Measurements from ENCODE around the gene GALNT17.

Gene GALNT17

DNA sequence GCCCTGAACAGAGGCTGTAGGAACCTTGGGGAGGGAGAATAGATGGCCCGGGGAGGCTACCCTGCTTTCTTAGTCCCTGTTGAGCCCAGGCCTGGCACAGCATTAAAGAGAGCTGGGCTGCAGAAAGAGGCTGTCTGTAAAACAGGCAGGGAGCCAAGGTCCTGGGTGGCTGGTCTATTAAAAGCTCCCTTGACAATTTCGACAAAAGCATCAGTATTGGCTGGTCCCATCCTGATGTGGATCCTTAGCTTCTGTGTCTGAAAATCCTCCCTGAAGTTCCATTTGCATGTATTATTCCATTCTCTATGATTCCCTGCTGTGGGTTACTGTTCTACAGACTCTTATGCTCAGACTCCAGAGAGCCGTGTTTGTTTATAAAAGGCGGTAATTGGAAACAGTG lies 158.5 kb downstream of the GALNT17 start:
- DNase-seq: no peak

DNA sequence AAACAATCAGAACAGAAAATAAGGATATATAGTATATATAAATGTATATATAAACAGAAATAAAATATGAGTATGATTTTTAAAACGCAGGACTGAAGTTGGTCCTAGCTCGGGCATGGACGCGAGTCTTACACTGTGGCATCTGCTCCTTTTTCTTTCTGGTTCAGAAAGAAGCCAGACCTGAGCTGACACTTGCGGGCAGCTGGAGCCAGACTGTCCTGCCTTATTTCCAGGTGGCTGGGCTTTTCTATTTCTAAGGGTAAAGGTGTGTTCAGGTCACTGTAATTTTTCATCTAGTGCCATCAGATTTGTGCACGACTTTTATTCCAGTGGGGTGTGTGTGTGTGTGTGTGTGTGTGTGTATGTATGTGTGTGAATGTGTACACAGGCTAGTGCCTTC lies 166.4 kb downstream of the GALNT17 start:
- no peak for DNase-seq

DNA sequence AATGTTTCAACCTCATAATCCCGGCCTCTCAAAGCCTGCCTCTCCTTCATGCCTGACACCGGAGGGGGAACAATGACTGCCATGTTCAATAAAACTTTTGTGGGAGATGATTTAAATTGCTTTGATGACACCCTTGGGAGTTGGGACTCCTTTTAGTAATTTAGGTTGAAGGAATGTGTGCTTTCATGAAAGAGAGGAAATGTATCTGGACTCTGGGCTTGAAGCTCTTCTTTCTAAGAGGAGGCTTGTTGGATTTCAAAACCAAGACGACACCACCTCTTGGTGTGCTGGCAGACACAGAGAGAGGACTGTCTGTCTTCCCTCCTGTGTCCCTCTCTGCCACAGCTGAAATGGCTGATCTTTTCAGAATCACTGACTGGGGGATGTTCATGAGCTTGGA lies 168.1 kb downstream of the GALNT17 start:
- no peak for DNase-seq

DNA sequence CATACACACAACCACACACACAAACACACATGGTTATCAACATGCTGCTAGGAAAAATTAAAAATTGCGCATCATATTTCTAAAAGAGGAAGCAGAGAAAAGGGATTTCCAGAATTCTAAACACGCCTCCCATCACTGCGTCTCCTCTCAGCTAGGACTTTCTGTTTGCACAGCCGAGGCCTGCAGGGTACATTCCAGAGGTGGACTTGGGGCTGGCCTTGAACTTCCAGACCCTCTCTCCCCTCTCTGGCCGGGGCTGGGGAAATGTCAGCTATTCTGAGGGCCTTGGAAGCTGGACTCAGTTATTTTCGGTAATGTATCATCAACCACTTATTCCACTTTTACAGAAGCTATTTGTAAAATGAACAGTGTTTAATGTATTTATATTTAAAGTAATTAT lies 168.7 kb downstream of the GALNT17 start:
- DNase-seq: no peak

DNA sequence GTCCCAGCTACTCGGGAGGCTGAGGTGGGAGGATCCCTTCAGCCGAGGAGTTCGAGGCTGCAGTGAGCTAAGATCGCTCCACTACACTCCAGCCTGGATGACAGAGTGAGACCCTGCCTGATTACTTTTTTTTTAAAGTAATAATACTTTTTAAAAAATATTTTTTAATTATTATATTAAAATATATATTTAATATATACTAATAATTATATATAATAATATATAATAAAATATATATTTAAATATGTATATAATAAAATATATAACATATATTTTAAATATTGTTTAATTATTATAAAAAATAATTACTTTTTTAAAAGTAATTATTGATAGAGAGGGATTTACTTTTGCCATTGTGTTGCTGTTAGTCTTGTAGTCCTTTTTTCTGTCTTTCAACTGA lies 169.2 kb downstream of the GALNT17 start:
- DNase-seq: no peak

DNA sequence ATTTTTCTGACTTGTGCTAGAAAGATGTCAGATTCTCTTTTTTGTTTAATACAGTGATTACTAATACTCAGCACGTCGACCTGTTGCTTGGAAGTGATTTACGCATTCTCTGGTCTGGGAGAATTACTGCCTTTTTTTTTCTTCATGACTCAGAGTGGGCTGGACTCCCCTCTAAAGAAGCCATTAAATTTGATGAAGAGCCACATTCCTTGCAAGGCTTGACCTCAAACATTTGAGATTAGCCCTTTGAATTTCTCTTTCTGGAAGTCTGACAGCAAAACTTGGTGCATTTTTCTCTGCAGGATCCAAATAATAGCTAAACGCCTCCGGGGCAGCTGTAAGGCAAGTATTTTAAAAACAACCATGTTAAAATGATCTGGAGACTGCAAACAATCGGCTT lies 171.6 kb downstream of the GALNT17 start:
- no peak for DNase-seq

DNA sequence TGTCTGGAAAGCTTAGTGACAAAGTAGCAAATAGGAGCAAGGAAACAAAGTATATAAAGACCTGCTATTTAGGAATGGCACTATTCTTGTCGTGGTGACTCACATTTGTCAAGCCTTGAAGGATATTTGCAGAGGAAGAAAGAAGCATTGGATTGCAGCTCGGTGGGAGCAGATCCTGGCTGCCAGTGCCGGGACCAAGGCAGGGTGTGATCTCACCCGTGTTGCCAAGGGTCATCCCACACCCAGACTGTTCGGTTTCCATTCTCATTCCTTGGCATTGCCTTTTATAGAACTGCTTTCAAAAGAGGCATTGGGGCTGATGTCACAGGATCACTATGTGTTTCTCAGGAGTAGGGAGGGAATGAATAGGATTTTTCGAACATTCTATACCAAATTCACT lies 176.2 kb downstream of the GALNT17 start:
- DNase-seq: no peak

DNA sequence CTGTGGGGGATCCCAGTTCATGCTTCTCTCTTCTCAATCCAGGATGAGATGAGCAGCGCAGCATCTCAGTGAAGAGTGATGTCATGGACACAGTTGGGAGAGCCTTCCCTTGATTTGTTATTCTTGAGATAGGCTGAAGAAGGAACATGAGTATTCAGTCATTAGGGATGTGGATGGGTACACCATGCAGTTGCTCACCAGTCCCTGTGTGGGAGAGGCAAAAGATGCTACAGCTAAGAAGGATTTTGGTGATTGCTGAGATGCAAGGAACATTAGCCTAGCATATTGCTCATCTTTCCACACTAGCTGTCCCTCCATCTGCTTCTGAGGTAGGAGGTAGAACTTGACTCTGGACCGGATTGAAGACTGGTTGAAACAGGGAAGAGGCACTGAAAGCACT lies 179.6 kb downstream of the GALNT17 start:
- DNase-seq: no peak

DNA sequence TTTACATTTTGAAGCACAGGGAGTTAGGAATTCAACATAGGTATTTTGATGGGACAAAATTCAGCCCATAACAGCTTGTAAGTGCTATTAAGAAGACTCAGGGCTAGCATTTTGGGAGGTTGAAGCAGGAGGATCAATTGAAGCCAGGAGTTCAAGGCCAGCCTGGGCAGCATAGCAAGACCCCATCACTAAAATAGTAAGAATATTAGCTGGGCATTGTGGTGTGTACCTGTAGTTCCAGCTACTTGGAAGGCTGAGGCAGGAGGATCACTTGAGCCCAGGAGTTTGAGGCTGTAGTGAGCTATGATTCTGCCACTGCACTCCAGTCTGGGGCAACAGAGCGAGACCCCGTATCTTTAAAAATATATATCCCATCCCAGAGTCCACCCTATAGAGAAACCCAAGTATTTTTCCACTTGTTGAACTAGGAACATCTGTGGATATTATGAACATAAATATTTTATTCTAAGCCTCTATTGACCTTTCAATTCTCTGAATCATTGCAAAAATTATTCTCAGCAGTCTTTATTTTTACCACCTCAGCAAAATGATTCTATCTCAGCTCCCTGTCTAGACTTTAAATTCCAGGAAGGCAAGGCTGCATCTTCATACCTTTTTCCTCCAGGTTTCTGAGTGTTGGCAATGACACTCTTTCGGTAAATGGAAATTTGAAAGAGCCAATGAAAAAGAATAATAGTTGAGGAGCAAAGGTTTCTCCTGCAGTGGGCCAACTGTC lies 181.0 kb downstream of the GALNT17 start:
- no peak for DNase-seq

DNA sequence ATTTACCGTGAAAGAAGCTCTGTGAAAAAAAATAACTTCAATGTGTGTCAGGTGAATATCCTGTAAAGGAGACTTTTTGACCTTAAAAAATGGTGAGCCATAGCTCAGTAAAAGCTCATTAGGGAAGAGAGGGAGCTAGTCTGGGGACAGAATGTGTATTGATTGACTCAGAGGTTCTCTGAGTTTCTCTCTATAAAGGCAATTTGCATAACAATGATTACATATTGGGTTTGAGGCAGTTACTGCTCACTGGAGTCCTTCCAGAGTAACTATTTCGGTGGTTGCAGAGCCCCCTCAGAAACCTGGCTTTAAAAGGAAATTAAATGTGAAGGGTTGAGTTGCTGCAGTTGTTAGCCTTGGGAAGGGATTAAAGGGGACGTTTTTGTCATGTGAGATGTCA lies 181.6 kb downstream of the GALNT17 start:
- no peak for DNase-seq

DNA sequence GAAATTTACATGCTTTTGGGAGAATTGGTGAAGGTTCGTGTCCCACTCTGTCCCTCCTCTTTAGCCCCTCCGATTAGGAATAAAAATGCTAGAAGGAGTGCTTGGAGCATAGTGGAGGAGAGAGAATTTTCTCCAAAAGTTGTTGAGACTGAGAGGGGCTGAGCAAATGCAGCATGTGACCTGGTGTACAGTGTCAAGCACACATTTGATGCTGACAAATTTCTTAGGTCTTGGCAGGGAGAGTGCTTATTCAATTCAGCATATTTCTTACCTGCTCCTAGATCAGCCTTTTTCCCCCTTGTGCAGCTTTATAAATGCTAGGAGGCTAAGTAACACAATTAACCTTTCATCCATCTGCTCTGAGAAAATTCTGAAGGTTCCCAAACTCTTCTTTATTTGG lies 189.0 kb downstream of the GALNT17 start:
- no peak for DNase-seq

DNA sequence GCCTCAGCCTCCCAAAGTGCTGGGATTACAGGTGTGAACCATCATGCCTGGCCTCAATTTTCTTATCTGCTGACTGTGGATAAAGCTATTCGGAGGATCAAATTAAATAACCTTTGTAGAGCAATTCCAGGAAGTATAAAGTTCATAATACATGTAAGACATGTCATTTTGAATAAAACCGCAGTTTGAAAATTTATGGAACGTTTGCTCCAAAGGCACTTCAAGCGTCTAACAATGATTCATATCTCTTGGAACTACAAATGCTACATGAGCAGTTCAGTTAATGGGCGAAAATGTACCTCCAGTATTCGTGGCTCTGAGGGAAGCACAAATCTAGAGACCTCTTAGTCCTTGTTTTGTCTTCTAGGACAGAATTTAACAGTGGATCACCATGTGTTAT lies 190.3 kb downstream of the GALNT17 start:
- no peak for DNase-seq

DNA sequence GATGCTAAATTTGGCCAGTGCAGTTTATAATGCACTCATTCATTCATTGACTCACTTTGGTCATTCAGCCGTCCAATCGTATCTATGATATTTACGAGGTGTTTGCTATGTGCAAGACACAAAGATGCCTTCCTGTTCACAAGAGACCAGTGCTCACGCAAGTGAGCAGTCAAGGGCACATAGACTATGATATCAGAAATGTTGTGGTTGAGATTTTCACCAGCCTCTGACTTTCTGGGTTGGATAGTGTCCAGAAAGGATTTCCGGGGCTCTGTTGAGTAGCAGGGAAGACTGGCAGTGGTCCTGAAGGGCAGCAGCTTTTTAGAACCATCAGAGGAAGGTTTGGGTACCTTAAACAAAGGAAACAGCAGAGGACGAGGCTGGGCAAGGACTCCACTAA lies 191.8 kb downstream of the GALNT17 start:
- DNase-seq: no peak

DNA sequence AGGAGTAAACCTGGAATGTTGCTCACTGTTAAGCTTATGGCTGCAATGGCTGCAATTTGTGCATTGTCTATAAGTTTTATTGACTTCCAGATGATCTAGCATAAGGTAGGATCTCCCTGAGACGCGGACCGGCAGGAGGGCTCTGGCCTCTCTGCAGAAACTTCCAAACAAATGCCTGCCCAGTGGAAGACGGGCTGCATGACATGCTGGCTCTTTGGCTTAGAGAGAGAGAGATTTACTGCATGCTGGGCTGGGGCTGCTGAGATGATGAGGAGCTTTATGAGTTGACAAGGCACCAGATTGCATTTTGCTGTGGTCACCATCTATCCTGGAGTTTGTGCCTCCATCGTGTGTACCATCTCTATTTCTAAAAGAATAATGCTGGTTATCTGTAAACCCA lies 193.2 kb downstream of the GALNT17 start:
- DNase-seq: no peak

DNA sequence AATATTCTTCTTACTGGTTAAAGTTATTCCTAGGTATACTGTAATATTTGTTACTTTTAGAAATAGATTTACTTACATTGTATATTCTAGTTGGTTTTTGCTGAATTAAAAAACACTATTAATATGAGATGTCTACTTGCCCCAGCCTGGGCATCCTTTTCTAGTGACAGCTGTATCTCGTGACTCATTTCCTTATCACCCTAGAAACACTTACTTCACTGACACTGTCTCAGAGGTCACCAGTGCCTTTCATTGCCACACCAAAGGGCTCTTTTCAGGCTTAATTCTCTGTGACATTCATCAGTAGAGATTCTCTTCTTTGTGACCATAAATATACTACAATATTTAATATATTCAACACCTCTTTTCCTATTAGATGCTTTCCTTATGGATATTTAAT lies 194.7 kb downstream of the GALNT17 start:
- no peak for DNase-seq

DNA sequence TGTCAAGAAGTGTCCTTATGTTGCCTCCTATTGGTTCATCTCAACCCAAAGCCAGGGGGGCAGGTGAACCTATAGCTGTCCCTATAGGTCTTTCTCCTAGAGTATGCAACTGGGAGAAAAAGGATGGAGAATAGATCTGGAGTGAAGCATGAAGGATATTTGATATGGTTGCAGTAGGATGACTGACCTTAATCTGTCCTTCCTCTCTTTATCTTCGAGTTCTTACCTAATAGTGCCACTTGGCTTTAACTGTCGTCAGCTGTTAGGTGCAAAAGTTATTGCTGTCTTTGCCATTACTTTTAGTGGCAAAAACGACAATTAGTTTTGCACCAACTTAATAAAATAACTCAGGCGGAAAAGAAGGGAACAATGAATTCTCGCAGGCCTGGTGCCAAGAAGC lies 196.0 kb downstream of the GALNT17 start:
- no peak for DNase-seq

DNA sequence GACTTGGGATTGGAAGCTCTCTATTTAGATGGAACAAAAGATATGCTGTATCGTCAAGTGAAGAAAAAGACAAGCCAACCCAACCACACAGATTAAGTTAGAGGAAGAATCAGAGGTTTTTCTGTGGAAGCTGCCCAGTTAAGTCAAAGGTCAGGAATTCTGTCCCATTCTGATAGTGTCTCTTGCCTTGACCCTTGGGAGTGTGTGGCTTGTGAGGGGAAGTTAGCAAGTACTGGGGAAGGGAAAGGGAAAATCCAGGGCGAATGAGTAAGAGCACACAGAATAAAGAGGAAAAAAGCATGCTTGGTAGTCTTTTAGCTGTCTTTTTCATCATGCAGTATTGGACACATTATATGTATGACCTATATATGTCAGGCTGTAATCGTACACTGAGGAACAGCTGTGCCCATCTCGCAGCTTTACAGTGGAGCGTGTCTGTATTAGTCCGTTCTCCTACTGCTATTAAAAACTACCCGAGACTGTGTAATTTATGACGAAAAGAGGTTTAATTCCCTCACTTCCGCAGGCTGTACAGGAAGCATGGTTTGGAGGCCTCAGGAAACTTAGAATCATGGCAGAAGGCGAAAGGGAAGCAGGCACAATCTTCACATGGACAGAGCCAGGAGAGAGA lies 197.2 kb downstream of the GALNT17 start:
- no peak for DNase-seq

DNA sequence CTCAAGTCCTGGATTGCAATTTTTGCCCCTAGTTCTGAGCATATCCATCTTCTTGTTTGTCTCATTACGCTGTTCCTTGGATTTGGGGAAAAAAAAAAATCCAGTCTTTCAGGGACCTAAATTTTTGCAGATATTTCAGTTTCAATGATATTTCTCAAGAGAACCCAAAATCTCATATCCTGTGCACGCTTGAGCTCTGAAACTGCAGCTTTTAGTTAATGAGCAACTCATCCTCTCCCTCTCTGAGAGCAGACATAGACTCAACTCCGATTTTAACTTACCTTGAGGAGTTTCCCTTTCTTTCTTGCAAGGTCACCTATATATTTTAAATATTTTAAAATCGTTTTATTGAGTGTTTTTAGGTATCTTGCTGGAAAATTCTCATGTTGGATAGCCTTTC lies 200.3 kb downstream of the GALNT17 start:
- DNase-seq: no peak

DNA sequence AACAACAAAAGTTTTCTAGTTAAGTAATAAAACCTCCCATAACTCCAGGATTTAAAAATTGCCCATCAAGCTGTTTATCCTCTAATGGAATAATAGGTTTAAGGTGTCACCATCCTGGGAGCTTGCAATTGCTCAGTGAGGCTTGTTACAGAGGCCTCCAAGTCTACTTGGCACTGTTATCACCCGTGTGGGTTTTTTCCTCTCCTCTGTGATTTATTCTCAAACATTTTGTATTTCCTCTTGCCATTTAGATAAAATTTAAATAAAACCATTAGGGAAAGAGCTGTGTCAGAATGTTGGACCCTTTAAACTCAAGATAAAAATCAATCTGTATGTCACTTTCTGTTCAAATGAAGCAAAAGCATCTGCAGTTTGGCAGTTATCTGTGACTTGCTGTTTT lies 202.6 kb downstream of the GALNT17 start:
- no peak for DNase-seq

DNA sequence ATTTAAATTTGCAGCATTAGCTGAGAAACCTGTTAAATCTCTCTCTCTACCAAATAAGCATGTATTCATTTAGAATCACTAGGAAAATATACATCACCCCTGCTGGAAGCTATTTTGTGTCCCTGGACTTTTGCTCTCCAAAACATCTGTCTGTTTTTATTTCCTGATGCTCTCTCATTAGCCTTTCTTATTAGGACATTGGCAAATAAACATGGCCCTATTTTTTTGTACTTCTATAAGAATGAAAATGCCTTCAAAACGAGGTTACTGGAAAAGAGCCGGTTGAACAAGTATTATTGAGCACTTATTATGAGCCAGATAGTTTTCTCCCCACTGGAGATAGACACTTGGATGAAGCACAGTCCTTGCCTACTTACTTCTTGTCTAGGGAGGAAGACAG lies 206.9 kb downstream of the GALNT17 start:
- no peak for DNase-seq

DNA sequence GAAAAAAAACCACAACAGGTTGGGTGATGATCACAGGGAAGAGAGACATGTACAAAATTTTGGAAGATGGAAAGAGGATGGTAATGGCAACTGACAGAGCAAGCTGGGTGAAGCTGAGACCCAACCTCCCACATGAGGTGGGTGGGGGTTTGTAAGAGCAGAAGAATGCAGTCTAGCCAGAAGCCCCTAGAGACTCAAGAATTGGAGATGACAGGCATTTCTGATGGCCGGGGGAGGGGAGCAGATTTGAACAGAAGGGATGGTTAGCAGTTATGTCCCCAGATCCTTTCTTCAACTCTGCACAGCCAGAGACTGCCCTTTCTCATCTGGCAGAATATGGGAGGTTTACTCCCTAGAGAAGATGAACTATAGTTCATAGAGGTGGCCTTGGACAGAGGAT lies 208.0 kb downstream of the GALNT17 start:
- DNase-seq: no peak

DNA sequence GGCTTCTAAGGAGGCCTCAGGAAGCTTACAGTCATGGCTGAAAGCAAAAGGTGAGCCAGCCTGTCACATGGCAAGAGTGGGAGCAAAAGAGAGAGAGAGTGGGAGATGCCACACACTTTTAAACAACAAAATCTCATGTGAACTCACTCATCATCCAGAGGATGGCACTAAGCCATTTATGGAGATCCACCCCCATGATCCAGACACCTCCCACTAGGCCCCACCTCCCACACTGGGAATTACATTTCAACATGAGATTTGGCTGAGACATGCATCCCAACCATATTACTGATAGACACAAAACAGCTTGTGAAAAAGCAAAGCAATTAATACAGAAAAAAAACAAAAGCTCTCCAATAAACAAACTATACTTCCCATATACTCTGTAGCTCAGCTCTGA lies 210.3 kb downstream of the GALNT17 start:
- no peak for DNase-seq

DNA sequence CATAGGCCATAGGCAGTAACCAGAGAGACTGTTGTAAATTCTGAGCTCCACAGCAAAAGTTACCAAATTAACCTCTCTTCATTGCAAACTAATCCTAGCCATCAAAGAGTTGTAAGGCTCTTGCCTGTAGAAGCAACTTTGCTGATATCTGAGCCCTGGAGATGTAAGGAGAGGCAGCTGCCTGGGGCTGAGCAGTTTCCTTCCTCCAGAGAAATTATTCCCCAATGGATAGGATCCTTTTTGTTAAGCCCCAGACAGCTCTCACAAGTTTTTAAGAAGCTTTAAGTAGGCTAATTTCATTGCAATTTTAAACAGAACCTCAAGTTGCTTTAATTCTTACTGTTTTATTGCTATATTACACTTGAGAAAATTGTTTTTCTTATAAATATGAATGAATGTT lies 211.1 kb downstream of the GALNT17 start:
- no peak for DNase-seq

DNA sequence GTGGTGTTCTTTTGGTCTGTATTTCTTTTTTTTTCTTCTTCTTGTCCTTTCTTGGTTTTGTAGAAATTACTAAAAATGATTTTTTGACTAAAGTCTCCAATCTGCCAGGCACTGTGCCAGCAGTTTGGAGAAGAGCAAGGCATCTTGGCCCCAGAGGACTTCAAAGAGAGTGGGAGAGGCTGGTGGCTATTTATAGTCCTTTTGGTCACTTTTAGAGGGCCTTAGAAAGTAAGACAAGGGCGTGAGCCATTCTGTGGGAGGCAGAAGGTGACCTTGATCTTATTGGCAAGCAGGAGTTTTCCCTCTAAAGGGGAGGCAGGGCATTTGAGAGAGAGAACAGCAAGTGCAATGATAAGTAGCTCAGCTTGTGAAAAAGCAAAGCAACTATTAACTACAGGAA lies 211.9 kb downstream of the GALNT17 start:
- no peak for DNase-seq
